WTC11 (cell line): Measurements from ENCODE around the gene PCGF3.

ENCODE experiments used
- ZNF416 ChIP-seq: fragments of 250-450 bp; sonication (Bioruptor Pico); IDR thresholded peaks from 2 replicates; pipeline ENCODE4 v1.9.0; 2021; ENCODE audit warnings: mild to moderate bottlenecking, inconsistent platforms
- TF ChIP-seq, protein P1 (sequence below): sonication (generic); formaldehyde crosslinking; IDR thresholded peaks from 2 replicates; pipeline ENCODE4 v1.8.0; 2022; ENCODE audit warnings: mild to moderate bottlenecking, missing genetic modification reagents
- TF ChIP-seq, protein P2 (sequence below): fragments of 200-600 bp; IDR thresholded peaks from 2 replicates; pipeline ENCODE4 v1.8.0; 2022; ENCODE audit warnings: antibody characterized with exemption

DNA sequence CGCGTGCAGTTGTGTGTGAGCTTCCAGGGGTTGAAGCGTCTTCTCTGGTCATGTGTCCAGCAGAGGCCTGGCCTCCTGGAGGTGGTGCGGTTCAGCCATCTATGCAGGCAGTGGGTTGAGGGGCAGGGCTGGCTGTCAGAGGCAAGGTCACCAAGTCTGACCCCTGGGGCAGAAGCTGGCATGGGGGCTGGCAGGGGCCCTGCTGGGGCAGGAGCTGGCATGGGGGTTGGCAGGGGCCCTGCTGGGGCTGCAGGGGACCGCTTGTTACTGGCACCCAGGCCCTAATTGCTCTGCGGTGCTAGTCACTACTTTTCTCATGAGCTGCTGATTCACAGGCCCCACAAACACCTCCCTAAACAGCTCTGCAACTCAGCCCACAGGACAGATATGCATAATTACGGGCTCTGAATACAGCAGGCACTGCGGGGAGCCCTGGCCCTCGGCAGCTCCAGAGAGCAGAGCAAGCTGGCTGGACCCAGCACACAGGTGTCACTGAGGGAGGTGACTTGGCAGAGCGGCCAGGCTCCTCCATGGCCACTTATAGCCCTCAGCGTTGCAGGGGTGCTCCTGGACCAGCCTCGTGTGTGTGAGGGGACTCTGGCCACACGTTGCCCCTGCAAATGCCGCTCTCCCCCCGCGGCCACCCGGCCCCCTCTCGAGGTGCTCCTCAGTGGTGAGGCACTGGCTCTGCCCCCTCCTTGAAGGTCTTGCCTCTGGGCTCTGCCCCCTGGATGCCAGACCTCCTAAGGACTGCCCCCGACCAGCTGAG lies 87.6 kb downstream of the PCGF3 start:
- TF ChIP-seq, protein P1, sequence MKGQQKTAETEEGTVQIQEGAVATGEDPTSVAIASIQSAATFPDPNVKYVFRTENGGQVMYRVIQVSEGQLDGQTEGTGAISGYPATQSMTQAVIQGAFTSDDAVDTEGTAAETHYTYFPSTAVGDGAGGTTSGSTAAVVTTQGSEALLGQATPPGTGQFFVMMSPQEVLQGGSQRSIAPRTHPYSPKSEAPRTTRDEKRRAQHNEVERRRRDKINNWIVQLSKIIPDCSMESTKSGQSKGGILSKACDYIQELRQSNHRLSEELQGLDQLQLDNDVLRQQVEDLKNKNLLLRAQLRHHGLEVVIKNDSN, result no peak
- TF ChIP-seq, protein P2, sequence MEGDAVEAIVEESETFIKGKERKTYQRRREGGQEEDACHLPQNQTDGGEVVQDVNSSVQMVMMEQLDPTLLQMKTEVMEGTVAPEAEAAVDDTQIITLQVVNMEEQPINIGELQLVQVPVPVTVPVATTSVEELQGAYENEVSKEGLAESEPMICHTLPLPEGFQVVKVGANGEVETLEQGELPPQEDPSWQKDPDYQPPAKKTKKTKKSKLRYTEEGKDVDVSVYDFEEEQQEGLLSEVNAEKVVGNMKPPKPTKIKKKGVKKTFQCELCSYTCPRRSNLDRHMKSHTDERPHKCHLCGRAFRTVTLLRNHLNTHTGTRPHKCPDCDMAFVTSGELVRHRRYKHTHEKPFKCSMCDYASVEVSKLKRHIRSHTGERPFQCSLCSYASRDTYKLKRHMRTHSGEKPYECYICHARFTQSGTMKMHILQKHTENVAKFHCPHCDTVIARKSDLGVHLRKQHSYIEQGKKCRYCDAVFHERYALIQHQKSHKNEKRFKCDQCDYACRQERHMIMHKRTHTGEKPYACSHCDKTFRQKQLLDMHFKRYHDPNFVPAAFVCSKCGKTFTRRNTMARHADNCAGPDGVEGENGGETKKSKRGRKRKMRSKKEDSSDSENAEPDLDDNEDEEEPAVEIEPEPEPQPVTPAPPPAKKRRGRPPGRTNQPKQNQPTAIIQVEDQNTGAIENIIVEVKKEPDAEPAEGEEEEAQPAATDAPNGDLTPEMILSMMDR, result no peak
- no peak for TF ChIP-seq ZNF416 (CRISPR knock-in tag)
